ENCODE measurements around the gene CYTH3. TPM values are rescaled to one million over a fixed set of nuclear protein-coding genes. Genes with fewer than 3 reads are reported as not detected.

The CYTH3 gene
- total RNA-seq, 1 experiment from 2014 or later: 10.2 TPM

Other genes with a start within 250 kb of the CYTH3 start
- 0.23 and 0.89 TPM in 2 replicates for gene ANKRD61, start 241.2 kb downstream of the CYTH3 start, total RNA-seq (2014; rRNA removed; shearing (Covaris generic))
- 81.4 and 102 TPM in 2 replicates for gene EIF2AK1, start 213.4 kb downstream of the CYTH3 start, total RNA-seq (2014; rRNA removed; shearing (Covaris generic))
- 6.7 and 16.5 TPM in 2 replicates for gene USP42, start 167.7 kb downstream of the CYTH3 start, total RNA-seq (2014; rRNA removed; shearing (Covaris generic))
- 22.2 and 22.9 TPM in 2 replicates for gene FAM220A, start 76.3 kb upstream of the CYTH3 start, total RNA-seq (2014; rRNA removed; shearing (Covaris generic))
- gene RAC1, start 101.9 kb upstream of the CYTH3 start, total RNA-seq (2014; rRNA removed; shearing (Covaris generic)): 62.6 and 83.4 TPM in 2 replicates
- 20.0 and 21.5 TPM in 2 replicates for gene DAGLB, start 175.3 kb upstream of the CYTH3 start, total RNA-seq (2014; rRNA removed; shearing (Covaris generic))
- 92.1 and 96.0 TPM in 2 replicates for gene KDELR2, start 211.5 kb upstream of the CYTH3 start, total RNA-seq (2014; rRNA removed; shearing (Covaris generic))

Data from Daoy (cell line).